T-cell (primary cell): ENCODE data around the gene HOXA6. TPM values are rescaled to one million over a fixed set of nuclear protein-coding genes. Genes with fewer than 3 reads are reported as not detected.

Experiments used
- ATAC-seq, 4 experiments: fragments of 200-7000 bp in 3 of 4; fragments of 150-1000 bp in 1 of 4; cut with Tn5 transposase; replicated peaks in 1 of 4; 1 replicate in 3 of 4; 2 replicates in 1 of 4; pipeline ENCODE4 v1.10.0; 2021; ENCODE audit warnings: moderate library complexity in 3 of 4, mild to moderate bottlenecking in 2 of 4, moderate number of reproducible peaks in 1 of 4
- CTCF ChIA-PET, 2 donors: fragments of 300-600 bp; sonication (Branson Sonifier 250); formaldehyde crosslinking; loops; one replicate each; lab custom pipeline; 2022; ENCODE audit warnings: antibody characterized with exemption in 2 of 2; lab: Charles Lee
- POLR2A ChIA-PET, 2 donors: fragments of 300-600 bp; sonication (Branson Sonifier 250); formaldehyde crosslinking; loops; one replicate each; lab custom pipeline; 2022; ENCODE audit warnings: antibody characterized with exemption in 2 of 2; lab: Charles Lee
- DNase-seq, 35 experiments: peaks; one replicate each; pipeline versions ENCODE4 v3.0.0 to v3.0.0-alpha.2; 2013 to 2023
- H3K27ac ChIP-seq: one replicate; pipeline ENCODE4 v1.5.1; 2013; ENCODE audit warnings: low read length
- H3K27me3 ChIP-seq, 2 experiments: replicated peaks in 1 of 2; 1 replicate in 1 of 2; 2 replicates in 1 of 2; pipeline versions ENCODE4 v1.6.1 to v1.7.0; 2013; ENCODE audit warnings: low read length in 1 of 2, mixed read lengths in 1 of 2; ENCODE audit not compliant: control insufficient read depth in 2 of 2, insufficient read depth in 2 of 2; ENCODE audit errors: extremely low read depth in 1 of 2
- H3K36me3 ChIP-seq, 2 donors: 1 replicate in 1 of 2; 2 replicates in 1 of 2; pipeline versions ENCODE4 v1.6.1 to v1.7.0; 2013; ENCODE audit warnings: low read length in 1 of 2; ENCODE audit not compliant: control insufficient read depth in 2 of 2, insufficient read depth in 1 of 2; ENCODE audit errors: extremely low read depth in 1 of 2
- H3K4me1 ChIP-seq, 2 experiments: 1 replicate in 1 of 2; 2 replicates in 1 of 2; pipeline versions ENCODE4 v1.6.1 to v1.7.0; 2013; ENCODE audit warnings: low read length in 2 of 2, mixed read lengths in 1 of 2; ENCODE audit not compliant: insufficient read depth in 2 of 2, control insufficient read depth in 1 of 2; ENCODE audit errors: extremely low read depth in 1 of 2
- H3K4me3 ChIP-seq, 2 donors: 1 replicate in 1 of 2; 2 replicates in 1 of 2; pipeline versions ENCODE4 v1.5.1 to v1.7.0; 2013; ENCODE audit warnings: mild to moderate bottlenecking in 2 of 2, low read length in 1 of 2, moderate library complexity in 1 of 2; ENCODE audit not compliant: control insufficient read depth in 1 of 2; ENCODE audit errors: extremely low read depth in 1 of 2
- H3K9me3 ChIP-seq: 2 replicates; pipeline ENCODE4 v1.7.0; 2013
- H3K27ac Mint-ChIP-seq, 2 donors: one replicate each; pipeline ENCODE4 v1.8.0; 2020 to 2021; ENCODE audit warnings: mild to moderate bottlenecking in 2 of 2, mixed read lengths in 2 of 2
- H3K27me3 Mint-ChIP-seq, 2 donors: one replicate each; pipeline ENCODE4 v1.8.0; 2021 to 2022; ENCODE audit warnings: mixed read lengths in 2 of 2
- H3K36me3 Mint-ChIP-seq: one replicate; pipeline ENCODE4 v1.8.0; 2021; ENCODE audit warnings: mixed read lengths
- H3K4me1 Mint-ChIP-seq, 3 donors: one replicate each; pipeline ENCODE4 v1.8.0; 2020 to 2022; ENCODE audit warnings: mixed read lengths in 3 of 3, mild to moderate bottlenecking in 1 of 3
- H3K4me3 Mint-ChIP-seq, 3 donors: one replicate each; pipeline ENCODE4 v1.8.0; 2020 to 2022; ENCODE audit warnings: mild to moderate bottlenecking in 3 of 3, mixed read lengths in 3 of 3, moderate library complexity in 3 of 3
- H3K9me3 Mint-ChIP-seq, 3 donors: one replicate each; pipeline ENCODE4 v1.8.0; 2020 to 2022; ENCODE audit warnings: mixed read lengths in 3 of 3
- WGBS: methylation state at CpG from one replicate; pipeline ENCODE4 v1.1.5; 2013; ENCODE audit warnings: missing lambda C conversion rate; ENCODE audit not compliant: insufficient coverage; 5-methylcytosine and 5-hydroxymethylcytosine counted together
- total RNA-seq, 35 experiments: library from RNA in 6 of 35; stranded (reverse) in 6 of 35; fragments of 120-200 nt in 1 of 35; gene quantifications; one replicate each; pipeline versions ENCODE4 v1.2.1 to v1.2.4 and lab custom pipeline; 2013 to 2026

The HOXA6 gene
- total RNA-seq, 5 donors from 2014 or later (not counting 1 experiment from before 2014, with no cell fraction given), result 0.50 to 0.65 TPM; not detected in 3

- no peak overlapping the region for H3K27ac Mint-ChIP-seq
- ChIA-PET CTCF (interaction anchor here in 1 of 2 donors (0.8 kb wide), 1 partner anchor 38 kb away, joined by 3 read pairs; no protein-coding TSS in a partner anchor), POLR2A (no interaction called here)
- Histone ChIP-seq H3K4me1 (no peaks in the 10 kb centered on the region), H3K9me3 (no peaks in the 10 kb centered on the region), H3K4me3 (no peak overlapping the region), H3K27ac (no peak overlapping the region), H3K36me3 (no peaks in the 10 kb centered on the region), H3K27me3 (peaks cover 0 to 26% of the 10 kb centered on the region in 2 experiments)
- 60% methylated on average over 1 of the region's 4 CpGs for WGBS
- DNase-seq (no peak), ATAC-seq (no peak)
- H3K4me1 Mint-ChIP-seq, result no peaks in the 10 kb centered on the region
- no peaks in the 10 kb centered on the region for H3K36me3 Mint-ChIP-seq
- peaks cover 0 to 8% of the 10 kb centered on the region in 2 donors for H3K27me3 Mint-ChIP-seq
- no peaks in the 10 kb centered on the region for H3K9me3 Mint-ChIP-seq
- H3K4me3 Mint-ChIP-seq, result no peak overlapping the region
Observed at GRCh38 chr7:27112361-27112760, 35.2 kb downstream of the HOXA6 start.

GRCh38 chr7:27111751-27112277, 35.8 kb downstream of the HOXA6 start:
- H3K9me3 ChIP-seq, result no peaks in the 10 kb centered on the region
- POLR2A ChIA-PET, result no interaction called here
- no peaks in the 10 kb centered on the region for H3K4me1 ChIP-seq
- ATAC-seq (no peak), DNase-seq (no peak)
- no peaks in the 10 kb centered on the region for H3K9me3 Mint-ChIP-seq
- H3K36me3 ChIP-seq, result no peaks in the 10 kb centered on the region
- no peaks in the 10 kb centered on the region for H3K36me3 Mint-ChIP-seq
- H3K27ac Mint-ChIP-seq, result no peak overlapping the region
- CTCF ChIA-PET, result no interaction called here
- no CpG with 5 or more reads among the region's 4 CpGs for WGBS
- H3K4me3 Mint-ChIP-seq, result no peak overlapping the region
- H3K27me3 Mint-ChIP-seq, result peaks cover 0 to 6% of the 10 kb centered on the region in 2 donors
- peaks cover 0 to 21% of the 10 kb centered on the region in 2 experiments for H3K27me3 ChIP-seq
- no peaks in the 10 kb centered on the region for H3K4me1 Mint-ChIP-seq
- H3K4me3 ChIP-seq, result no peak overlapping the region
- H3K27ac ChIP-seq, result no peak overlapping the region

GRCh38 chr7:27111042-27111750, 36.4 kb downstream of the HOXA6 start:
- POLR2A ChIA-PET, result no interaction called here
- H3K36me3 Mint-ChIP-seq, result no peaks in the 10 kb centered on the region
- no peak overlapping the region for H3K27ac Mint-ChIP-seq

GRCh38 chr7:27110186-27111031, 37.2 kb downstream of the HOXA6 start:
- POLR2A ChIA-PET, result interaction anchor here in 1 of 2 donors (0.6 kb wide), 1 partner anchor 1839 kb away, joined by 3 read pairs; no protein-coding TSS in a partner anchor
- H3K27me3 Mint-ChIP-seq, result peaks cover 3 to 15% of the 10 kb centered on the region in 2 donors

More at GRCh38 chr7:27111042-27111750, 36.4 kb downstream of the HOXA6 start:
- H3K27me3 Mint-ChIP-seq, result peaks cover 0 to 7% of the 10 kb centered on the region in 2 donors
- no peak overlapping the region for H3K4me3 Mint-ChIP-seq
- H3K4me1 Mint-ChIP-seq, result no peaks in the 10 kb centered on the region
- WGBS, result no CpG with 5 or more reads among the region's 6 CpGs
- H3K9me3 Mint-ChIP-seq, result no peaks in the 10 kb centered on the region
- DNase-seq (no peak), ATAC-seq (no peak)
- no peaks in the 10 kb centered on the region for H3K36me3 ChIP-seq
- H3K27ac ChIP-seq, result no peak overlapping the region
- H3K9me3 ChIP-seq, result no peaks in the 10 kb centered on the region
- H3K4me3 ChIP-seq, result no peak overlapping the region
- H3K4me1 ChIP-seq, result no peaks in the 10 kb centered on the region
- peaks cover 0 to 24% of the 10 kb centered on the region in 2 experiments for H3K27me3 ChIP-seq
- CTCF ChIA-PET, result no interaction called here

GRCh38 chr7:27109466-27110185, 37.9 kb downstream of the HOXA6 start:
- POLR2A ChIA-PET, result interaction anchor here in 1 of 2 donors (0.6 kb wide), 1 partner anchor 1838 kb away, joined by 3 read pairs; no protein-coding TSS in a partner anchor

More at GRCh38 chr7:27110186-27111031, 37.2 kb downstream of the HOXA6 start:
- H3K4me1 Mint-ChIP-seq, result no peaks in the 10 kb centered on the region
- H3K4me3 ChIP-seq, result no peak overlapping the region
- H3K9me3 ChIP-seq, result no peaks in the 10 kb centered on the region
- H3K36me3 Mint-ChIP-seq, result no peaks in the 10 kb centered on the region
- peaks cover 0 to 24% of the 10 kb centered on the region in 2 experiments for H3K27me3 ChIP-seq
- no peak overlapping the region for H3K4me3 Mint-ChIP-seq
- H3K27ac ChIP-seq, result no peak overlapping the region
- no peak for ATAC-seq
- no peaks in the 10 kb centered on the region for H3K36me3 ChIP-seq
- no peaks in the 10 kb centered on the region for H3K9me3 Mint-ChIP-seq
- DNase-seq, result no peak
- no peaks in the 10 kb centered on the region for H3K4me1 ChIP-seq
- CTCF ChIA-PET, result no interaction called here
- WGBS, result 95% methylated on average over 37 of the region's 66 CpGs
- H3K27ac Mint-ChIP-seq, result no peak overlapping the region

More at GRCh38 chr7:27109466-27110185, 37.9 kb downstream of the HOXA6 start:
- H3K27ac Mint-ChIP-seq, result no peak overlapping the region
- H3K36me3 ChIP-seq, result no peaks in the 10 kb centered on the region
- H3K36me3 Mint-ChIP-seq, result no peaks in the 10 kb centered on the region
- no peaks in the 10 kb centered on the region for H3K9me3 ChIP-seq
- H3K4me3 Mint-ChIP-seq, result no peak overlapping the region
- no peak for DNase-seq
- no peaks in the 10 kb centered on the region for H3K4me1 Mint-ChIP-seq
- CTCF ChIA-PET, result no interaction called here
- 84% methylated on average over 3 of the region's 4 CpGs for WGBS
- peaks cover 7 to 22% of the 10 kb centered on the region in 2 donors for H3K27me3 Mint-ChIP-seq
- no peaks in the 10 kb centered on the region for H3K9me3 Mint-ChIP-seq
- no peak overlapping the region for H3K27ac ChIP-seq
- ATAC-seq, result no peak
- H3K27me3 ChIP-seq, result peaks cover 0 to 22% of the 10 kb centered on the region in 2 experiments
- H3K4me1 ChIP-seq, result no peaks in the 10 kb centered on the region
- no peak overlapping the region for H3K4me3 ChIP-seq
